HG02884 (cell line): ENCODE data around the gene IGLL5.

ENCODE experiments used
- ATAC-seq: cut with Tn5 transposase; IDR thresholded peaks from one replicate; pipeline ENCODE4 v1.9.1; 2021; ENCODE audit warnings: mild to moderate bottlenecking, moderate library complexity; ENCODE audit not compliant: unreplicated experiment

Gene IGLL5

DNA sequence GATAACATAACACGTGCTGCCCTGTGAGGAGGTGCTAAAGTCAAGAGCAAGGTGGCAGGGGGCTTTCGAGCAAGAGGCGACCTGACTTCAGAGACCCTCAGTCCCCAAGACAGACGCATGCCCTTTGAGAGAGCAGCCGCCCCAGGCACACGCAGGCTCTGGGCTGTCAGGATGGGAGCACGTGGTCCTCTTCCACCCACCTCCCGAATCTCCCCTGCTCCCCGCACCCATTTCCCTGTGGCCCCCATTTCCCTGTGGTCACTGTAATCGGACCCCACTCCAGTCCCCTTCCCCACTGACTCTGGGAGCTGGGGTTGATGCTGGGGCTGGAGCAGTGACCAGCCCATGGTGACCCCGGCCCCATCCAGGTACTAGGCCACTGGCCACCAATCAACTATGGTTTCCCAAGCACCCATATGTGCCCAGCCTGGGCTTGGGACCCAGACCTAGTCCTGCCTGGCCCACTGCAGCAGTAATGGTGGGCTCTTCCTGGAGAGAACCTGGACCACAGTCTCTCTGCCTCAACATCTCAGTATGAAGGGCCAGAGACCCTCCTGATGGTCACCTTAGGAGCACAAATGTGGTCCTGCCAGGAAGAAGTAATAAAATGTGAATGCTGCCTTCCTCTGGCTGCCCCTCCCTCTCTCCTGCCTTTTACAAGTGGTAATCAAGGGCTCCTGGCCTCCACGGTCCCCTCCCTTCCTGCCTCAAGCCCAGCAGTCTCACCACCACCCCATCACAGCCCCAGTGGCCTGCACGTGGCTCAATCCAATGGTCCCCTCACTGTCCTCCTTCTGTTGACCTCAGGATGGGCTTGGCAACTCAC lies 39.0 kb downstream of the IGLL5 start:
- no peak for ATAC-seq

DNA sequence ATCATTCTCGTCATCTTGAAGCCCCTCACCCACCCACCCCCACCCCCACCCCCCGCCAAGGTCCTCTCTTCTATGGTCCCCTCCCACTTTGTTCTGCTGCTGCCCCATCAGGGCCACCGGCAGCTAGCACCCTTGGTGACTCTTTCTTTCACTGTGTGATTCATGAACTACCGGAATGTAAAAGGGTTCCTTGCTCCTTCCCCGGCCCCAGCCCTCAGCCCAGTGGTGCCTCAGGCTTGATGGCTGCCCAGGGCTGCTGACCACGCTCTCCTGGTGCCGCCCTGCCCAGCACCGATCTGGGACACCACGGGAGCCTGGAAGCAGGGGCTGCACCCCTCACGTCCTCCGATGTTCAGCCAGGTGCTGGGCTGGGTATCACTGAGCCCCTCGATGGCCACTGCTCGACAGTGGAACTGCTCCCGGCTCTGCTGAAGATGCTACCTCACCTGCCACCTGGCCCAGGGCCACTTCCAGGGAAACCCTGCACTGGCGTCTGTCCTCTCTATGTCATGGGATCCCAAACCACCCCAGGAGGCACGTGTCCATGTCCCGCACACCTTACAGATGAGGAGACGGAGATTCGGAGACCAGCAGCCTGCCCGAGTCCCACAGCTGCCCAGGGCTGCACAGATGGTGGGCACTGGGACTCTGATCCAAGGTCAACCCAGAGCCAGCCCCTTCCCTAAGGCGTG lies 39.7 kb downstream of the IGLL5 start:
- ATAC-seq, result no peak

DNA sequence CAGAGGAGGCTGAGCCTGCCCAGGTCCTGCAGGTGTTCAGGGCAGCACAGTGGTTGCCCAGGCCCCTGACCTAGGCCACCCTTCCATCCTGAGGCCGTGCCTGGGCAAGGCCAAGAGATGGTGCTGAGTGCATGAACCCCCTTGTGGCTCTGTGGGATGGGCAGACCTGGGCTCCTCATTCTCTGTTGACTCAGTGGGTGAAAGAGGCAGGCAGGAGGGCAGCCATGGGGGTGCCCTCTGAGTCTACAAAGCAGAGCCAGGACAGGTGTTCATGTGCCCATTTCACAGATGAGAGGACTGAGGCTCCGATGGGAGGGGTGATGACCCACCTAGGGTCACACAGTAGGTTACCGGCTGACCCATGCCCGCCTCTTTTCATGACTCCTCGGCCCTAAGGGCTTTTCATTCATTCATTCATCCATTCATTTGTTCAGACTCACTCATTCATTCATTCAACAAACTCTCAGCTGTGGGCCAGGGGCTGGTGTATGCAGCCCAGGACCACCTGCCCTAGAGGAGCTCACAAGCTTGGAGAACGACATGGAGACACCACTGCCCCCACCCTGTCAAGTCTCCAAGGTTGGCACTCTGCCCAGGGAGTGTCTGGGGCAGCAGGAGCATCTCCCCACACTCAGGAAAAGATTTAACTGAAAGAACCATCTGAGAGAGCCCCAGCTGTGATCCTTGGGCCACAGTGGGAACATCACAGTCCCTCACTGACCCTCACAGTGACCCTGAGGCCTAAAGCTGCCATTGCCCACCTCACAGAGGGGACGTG lies 40.5 kb downstream of the IGLL5 start:
- no peak for ATAC-seq

DNA sequence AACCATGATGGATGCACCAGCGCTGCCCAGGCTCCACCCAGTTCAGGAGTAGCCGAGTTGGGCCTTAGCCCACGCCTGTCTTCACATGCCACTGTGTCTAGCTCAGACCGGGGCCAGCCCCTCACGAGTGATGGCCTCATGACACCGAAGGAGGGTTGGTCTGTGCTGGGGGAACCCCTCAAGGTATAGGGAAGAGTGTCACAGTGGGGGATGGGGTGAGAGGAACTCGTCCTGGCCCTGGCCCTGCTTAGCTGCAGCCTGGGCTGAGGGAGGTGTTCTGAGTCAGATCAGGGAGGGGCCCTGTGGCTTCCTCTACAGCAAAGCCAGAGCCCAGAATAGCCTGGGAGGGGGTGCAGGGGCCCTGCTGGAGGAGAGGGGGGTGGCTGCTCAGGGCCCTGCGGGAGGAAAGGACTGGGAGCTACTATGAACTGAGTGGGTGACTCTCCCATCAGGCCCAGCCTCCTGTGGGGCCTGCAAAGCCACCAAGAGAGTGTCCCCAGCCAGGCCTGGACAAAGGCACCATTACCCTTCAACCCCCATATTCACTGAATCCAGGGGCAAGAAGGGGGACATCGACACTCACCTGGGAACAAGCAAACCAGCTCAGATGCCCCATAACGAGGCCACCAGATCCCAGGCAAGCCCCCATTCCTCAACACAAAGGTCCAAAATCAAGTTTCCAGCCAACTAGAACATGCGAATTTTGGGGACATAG lies 41.2 kb downstream of the IGLL5 start:
- peak; percentile 83 for ATAC-seq

DNA sequence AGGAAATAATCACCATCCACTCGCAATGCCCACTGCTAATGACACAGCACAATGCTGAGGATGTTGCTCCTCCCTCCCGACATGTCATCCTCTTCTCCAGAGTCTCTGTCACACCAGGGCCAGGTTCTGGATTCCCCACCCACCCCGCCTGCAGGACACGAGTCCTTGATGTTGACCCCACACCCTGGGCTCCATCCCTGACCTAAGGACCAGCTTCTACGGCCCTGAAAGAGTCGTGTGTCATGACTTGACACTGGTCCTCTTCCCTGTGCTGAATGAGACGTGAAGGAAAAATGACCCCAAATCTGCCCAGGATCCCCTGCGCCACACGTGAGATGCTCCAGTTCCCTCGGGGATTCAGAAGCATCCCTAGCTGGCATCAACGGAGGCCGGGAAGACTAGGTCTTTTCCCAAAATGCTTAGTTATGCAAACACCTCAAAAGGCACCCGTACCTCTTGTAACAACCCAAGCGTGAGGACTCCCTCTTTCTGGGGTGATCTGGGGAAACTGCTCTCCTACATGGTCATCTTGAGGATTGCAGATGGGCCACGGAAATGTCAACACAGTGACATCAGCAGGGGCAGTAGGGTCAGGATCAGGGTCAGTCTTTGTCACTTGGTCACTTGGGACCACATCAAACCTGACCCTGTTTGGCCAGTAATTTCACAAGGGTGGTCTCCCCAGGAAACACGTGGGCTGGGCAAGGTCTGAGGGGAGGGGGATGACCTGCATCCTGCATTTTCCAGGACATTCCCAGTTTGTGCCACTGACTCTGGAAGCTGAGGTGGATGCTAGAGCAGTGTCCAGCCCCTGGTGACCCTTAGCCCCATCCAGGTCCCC lies 42.0 kb downstream of the IGLL5 start:
- no peak for ATAC-seq

DNA sequence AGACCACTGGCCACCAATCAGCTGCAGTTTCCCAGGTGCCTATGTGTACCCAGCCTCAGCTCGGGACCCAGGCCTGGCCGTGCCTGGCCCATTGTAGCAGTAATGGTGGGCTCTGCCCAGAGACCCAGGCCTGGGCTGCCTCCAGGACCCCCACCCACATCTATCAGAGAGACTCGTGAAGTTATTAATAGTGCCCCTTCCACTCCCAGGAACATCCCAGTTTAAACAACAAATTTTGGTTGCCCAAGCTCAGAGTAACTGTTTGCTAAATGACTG lies 42.5 kb downstream of the IGLL5 start:
- ATAC-seq, result no peak

DNA sequence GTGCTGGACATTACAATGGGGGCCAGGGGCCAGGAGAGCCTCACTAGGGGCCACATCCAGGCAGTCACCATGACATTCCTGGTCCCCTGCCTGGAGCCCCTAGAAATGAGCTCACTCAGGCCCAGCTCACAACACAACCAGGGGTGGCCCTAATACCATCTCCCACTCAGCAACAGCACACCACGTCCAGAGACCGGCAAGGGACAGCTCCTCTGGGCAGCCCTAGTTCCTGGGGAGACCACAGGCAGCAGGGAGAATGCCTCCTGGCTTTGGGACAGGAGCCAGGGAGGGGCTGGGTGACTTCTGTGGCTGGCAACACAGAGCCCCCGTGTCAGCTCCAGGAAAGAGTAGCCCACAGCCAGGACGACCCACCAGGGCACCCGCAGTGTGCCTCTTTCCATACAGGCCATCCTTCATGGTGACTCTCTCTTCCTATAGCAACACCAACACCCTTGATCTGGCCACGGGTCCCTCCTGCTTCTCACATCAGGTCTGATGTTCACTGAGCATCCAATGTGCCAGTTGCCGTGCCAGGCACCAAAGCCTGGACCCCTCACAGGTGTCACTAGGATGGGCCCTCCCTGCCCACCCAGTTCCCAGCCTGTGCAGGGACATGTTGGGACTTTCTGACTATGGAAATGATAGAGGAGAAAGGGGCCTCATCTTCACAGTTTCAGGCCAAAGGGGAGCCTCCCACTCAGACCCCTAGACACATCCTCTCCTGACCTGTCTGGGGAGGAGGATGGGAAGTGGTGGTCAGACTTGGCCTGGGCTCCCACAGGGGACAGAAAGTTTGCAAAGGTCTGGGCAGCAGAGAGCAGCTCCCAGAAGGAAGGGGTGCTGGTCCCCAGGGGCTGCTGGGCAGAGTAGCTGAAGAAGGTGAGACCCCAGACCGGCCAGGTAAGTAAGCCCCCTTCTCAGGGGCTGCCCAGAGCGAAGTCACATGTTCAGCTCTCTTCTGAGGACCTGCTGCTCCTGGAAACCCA lies 43.2 kb downstream of the IGLL5 start:
- ATAC-seq, result no peak

DNA sequence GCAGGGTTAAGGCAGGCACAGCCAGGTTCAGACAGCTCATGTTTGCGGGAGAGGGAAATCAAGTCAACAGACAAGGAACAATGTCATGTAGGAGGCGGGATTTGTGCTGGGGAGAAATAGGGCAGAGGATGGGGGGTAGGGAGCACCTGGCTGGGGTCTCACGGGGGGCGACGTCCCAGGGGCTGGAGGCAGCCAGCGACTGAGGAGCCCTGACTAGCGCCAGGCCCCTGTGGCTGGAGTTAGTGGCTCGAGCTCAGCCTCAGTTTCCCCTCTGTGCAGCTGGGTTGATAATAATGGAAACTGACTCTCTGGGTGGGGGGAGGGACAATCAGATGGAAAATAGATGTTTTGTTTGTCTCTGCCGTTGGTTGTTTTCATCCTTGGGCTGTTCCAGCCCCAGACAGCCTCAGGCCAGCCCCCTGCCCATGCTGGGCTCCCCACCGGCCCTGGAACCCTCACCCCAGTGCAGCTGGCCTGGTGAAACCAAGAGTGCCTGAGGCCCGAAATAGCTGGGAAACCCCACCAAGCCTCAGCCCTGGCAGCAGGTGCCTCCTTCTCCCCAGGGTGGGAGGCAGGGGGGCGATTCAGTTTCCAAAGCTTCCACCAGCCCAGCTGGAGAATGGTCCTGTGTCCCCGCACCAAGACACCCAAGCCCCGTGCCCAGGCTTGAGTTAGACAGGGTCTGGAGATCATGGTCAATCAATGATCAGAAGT lies 44.1 kb downstream of the IGLL5 start:
- no peak for ATAC-seq

DNA sequence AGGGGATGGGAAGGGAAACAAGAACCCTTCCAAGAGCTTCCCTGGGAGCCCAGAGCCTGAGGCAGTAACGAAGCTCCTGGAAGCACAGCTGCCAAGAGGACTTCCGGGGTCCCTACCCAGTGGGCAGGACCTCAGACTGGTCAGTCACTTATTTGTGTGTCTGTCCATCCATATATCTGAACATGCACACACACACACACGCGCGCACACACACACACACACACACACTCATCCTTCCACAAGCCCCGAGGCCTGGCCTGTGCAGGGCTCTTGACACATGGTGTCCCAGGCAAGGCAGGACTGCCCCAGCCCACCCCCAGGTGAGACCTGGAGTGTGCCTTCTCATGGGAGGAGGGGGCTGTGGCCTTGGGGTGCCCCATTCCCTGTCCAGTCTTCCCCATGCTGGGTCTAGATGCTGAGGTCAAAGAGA lies 44.9 kb downstream of the IGLL5 start:
- no peak for ATAC-seq

DNA sequence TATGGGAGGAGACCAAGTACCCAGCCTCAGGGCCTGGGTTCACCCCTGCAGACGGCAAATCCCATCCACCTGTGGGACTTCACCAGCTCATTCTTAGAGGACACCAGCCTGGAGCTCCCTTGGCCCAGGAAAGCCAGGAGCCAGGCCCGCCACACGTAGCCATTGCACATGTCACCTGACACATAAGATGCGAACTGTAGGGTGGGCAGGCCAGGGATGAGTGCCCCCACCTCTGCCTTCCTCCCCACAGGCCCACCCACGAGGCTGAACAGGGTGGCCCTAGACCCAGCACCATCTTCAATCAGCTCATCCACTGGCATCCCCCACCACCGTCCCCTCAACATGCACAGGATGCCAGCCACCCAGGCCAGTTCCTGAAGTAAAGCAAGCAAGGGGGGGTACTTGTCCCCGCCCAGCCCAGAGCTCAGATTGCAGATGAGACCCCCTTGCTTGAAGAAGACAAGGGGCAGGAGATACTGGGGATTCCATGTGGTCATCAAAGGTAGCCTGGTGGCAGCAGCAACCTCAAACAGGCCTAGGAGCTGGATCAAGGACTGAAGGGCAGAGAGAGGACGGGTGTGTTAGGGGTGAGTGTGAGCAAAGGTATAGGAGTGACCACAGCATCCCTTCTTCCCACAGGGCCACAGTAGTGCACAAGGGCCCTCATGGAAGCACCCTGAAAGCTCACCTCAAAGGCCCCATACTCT lies 45.6 kb downstream of the IGLL5 start:
- ATAC-seq, result no peak

DNA sequence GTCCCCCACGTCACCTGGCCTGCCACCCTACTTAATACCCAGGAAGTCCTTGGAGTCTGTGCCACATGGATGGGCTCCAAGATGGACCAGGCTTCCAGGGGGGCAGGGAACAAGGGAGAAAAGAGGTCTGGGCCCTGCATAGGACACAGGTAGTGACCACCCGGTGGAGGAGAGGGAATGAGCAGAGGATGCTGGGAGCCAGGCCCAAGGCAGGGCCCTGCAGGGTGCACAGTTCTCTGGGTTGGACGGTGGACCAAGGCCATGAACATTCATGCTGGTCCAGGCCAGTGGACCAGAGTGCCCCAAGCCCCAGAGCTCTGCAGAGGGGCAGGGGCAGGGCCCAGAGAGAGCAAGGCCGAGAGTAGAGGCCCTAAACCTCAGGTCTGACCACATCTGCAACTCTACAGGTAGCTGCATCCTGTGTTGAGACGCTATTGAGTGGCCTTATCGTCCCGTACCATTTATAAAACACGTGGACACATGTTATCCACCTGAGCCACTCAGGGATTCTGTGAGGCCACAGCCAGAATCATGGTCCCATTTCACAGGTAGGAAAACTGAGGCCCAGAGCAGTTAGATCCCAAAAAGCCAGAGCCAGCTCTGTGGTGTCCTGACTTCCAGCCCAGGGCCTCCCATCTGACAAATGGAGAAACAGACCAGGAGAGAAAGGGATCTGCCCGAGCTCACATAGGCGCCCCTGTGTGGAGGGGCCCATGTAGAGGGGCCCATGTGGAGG lies 46.4 kb downstream of the IGLL5 start:
- ATAC-seq, result no peak

DNA sequence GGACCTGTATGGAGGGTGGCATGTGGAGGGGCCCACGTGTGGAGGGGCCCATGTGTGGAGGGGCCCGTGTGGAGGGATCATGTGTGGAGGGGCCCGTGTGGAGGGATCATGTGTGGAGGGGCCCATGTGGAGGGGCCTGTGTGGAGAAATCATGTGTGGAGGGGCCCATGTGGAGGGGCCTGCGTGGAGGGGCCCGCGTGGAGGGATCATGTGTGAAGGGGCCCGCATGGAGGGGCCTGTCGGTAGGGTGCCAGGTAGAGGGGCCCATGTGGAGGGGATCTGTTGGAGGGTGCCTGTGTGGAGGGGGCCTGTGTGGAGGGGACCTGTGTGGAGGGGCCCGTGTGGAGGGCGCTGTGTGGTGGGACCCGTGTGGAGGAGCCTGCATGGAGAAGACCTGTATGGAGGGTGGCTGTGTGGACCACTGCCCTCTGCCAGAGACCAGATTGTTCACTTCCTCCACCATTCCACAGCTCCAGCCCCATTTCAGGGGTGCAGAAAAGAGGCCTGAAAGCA lies 47.0 kb downstream of the IGLL5 start:
- ATAC-seq, result no peak

DNA sequence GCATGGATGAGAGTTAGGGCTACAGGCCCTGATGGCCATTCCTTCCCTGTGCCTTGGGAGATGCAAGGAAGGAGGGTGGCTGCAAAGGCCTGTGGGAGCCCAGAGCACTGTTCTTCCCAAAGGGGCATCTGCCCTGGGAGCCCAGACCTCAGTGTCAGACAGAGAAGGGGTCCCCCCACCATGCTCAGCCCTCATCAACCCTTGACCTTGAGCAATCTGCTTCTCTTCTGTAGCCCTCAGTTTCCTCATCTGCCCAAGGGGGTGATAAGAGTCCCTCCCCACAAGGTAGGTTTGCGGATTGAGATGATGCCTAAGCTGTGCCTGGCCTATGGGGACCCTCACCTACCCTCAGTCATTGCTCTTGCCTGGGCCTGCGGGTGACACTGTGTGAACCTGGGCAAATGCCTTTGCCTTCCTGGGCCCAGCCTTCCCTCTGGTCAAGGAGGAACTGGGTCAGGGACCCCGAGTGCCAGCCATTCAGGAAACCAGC lies 47.5 kb downstream of the IGLL5 start:
- ATAC-seq, result peak; percentile 24

DNA sequence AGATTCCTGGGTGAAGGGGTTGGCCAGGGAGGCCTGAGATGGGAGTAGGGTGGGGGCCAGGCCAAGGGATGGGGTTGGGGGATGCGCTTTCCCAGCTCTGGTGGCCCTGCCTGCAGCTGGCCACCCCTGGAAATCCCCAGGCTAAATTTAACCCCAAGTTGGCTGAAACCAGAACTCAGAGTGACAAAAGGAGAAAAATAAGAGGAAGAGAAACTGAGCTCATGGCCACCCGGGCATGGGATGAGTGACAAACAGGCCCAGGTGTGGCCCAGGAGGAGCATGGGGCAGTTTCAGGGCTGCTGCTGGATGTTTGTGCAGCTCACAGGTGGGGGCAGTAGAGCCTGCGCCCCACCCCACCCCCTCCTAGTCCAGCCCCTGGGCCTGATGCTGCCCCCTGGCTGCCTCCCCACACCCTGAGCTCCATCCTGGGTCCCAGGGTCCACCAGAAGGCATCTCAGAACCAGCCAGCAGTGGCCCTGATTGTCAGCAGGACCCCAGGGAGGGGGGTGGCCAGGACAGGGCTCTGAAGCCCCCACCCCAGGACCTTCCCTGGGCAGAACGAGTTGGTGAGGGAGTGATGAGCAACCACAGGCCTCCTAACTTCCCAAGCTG lies 48.0 kb downstream of the IGLL5 start:
- peak; percentile 73 for ATAC-seq

DNA sequence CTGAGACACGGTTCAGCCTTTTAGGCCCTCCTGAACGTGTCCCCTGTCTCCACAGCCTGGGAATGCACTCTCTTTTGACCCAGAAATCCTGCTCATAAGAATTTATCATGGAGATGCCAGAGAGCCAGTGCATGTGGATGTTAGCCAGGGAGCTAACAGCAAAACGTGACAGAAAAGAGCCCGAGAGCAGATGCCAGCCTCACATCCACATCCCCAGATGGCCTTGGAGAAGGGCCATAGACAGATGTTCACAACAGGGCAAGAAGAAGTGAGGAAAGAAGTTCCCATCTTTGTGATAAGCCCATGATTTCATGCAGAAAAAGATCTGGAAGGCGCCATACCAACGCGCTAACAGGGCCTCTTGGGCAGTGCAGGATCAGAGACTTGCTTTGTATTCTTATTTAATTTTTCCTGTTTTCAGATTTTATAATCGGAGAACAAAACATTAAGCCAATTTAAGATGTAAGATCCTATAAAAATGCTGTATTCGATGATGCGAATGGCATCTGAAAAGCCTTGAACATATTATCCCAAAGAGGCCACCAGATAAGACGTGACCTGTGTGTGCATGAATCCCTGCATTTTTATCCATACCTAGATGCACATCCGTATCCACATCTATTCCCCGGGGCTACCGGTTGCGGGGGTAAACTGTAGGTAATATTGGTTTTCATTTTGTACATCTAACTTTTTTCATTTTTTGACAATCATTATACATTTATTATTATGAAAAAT lies 48.7 kb downstream of the IGLL5 start:
- ATAC-seq, result no peak
